ENCODE measurements around the gene PCDH8.

Gene PCDH8

GRCh38 chr13:52810011-52810410, 38.4 kb downstream of the PCDH8 start:
- DNase-seq = no peak

GRCh38 chr13:52809310-52809769, 39.1 kb downstream of the PCDH8 start:
- peak; percentile 9 for DNase-seq

GRCh38 chr13:52808842-52809219, 39.6 kb downstream of the PCDH8 start:
- DNase-seq = no peak

DNA sequence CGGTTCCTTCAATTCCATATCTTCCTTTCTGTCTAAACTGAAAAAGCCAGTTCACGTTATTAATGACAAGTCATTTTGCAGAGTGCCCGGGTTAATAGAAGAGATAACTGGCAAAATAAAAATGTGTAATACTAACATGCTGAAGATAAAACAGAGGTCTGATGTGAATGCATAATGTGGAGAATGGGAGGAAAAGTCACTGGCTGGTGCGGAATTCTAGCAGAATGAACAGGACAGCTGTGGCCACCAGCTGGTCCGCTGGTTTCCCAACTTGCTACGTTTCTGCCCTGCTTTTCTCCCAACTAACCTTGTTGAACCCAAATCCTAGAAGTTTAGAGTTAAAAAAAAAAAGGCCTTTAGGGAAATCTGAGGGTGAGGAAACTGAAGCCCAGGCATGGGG, 42.4 kb downstream of the PCDH8 start:
- DNase-seq = no peak

DNA sequence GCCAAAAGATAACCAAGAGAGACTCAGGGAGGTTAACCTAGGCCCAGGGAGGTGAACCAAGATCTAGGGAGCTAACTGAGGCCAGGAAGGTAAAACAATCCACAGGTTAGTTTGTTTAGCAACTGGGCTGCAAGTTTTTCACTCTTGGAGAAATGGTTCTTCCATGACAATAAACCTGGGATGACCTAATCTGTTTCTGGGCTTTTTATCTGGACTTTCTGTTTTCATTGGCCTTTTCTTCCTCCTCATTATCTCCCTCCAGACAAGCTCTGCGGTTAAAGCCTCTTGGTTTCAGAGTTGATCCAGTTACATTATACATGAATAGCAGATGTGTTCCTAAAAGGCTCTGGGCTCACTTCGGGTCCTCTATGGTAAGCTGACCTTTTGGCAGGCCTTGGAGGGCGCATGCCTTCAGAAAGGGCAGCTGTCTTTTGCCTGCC, 44.2 kb downstream of the PCDH8 start:
- DNase-seq = no peak

- no peak for DNase-seq
These were observed 47.6 kb downstream of the PCDH8 start for GRCh38 chr13:52800856-52801255.

GRCh38 chr13:52798770-52799430, 49.5 kb downstream of the PCDH8 start:
- no peak for DNase-seq

DNA sequence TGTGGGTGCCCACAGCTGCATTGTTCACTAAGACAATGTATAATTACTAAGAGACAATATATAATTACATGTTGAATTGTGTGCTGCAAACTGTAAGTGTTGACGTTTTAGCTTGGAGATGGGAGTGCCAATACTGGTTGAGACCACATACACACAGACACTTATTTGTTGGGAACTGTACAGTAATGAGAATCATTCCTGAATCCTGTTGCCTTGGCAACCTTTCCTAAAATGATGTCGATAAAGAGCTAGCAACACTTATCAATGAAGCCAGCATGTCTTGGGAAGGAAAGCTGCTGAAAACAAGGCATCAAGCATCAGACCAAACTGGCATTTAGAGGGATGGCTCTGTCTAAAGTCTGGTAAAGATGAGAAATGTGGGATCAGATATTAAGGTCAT, 51.3 kb downstream of the PCDH8 start:
- no peak for DNase-seq

DNA sequence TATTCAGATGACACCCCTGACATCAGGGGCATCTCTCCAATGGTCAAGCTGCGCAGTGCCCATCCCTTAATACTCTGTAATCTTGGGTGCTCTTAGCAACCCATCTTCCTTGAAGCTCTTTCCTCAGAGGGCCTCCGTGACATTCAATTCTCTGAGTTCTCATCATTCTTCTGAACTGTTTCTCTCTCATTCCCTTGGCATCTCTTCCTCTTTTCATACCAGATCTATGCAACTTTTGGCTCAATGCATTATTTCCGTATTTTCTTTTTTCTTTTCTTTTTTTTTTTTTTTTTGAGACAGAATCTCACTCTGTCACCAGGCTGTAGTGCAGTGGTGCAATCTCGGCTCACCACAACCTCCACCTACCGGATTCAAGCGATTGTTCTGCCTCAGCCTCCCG, 53.9 kb downstream of the PCDH8 start:
- no peak for DNase-seq

DNA sequence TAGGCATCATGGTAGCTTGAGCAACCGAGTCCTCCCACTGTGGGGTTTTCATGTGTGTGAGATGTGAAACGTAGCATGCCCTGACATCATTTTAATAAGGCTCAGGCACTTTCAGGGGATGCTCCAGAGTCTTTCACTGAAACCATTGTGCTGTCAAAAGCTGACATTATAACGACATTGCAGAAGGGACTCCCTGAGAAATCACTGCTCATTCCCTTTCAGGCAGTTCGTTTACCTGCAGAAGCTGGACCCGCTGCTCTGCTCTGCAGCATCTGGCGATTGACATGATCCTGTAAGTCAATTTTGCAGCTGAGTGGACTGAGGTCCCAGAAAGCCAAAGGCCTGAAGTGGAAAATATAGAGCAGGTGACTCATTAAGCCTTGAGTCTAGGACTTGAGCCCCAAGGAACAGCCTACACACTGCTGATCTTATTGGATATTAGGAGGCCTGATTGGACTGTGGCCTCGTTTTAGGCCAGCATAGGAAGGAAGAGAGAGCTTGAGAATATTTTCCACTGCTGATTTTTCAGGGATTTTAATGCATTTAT, 54.9 kb downstream of the PCDH8 start:
- DNase-seq = no peak
